HG03457 (cell line): ENCODE data around the gene NGB.
A peak's percentile ranks its signal among the peaks of the same experiment; 100 is the strongest.
"Not testable (repeated sequence)": the region's sequence is repeated elsewhere in the genome, so short reads cannot be mapped to it uniquely, and the experiment has no call there.

Experiments used
- ATAC-seq: cut with Tn5 transposase; IDR thresholded peaks from one replicate; pipeline ENCODE4 v1.9.1; 2021; ENCODE audit warnings: moderate number of reproducible peaks; ENCODE audit not compliant: unreplicated experiment

Gene NGB

DNA sequence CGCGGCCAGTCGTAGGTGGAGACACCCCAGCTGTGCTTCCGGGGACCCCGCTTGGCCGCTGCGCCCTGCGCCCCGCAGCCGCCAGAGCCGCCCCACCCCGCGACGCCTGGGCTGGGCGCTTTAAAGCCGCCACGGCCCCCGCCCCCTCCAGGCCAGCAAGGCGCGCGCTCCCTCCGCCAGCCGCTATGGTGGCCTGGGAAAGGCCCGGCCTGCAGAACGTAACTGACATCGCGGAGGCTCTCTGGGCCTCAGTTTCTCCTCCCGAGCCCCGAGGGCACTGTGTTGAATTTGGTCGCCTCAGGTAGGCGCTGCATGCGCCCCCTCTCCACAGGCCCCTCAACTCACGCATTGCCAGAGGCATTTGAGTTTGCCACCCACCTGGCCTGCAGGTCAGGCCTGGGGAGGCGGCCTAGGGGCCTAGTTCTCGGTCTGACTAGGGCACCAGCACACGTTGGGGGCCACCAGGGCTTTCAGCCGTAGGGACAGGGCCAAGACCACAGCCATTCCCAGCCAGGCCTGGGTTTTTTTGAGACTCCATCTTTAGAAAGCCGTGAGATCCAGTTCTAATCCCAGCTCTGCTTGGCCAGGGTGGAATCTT is at the start of gene NGB:
NGB (minus strand) TSS at position 94 of the 598 bp plus-strand sequence. CDS start 269 bp downstream, outside the sequence.
- ATAC-seq, result no peak

- ATAC-seq, result peak; percentile 50
These were observed 49.4 kb upstream of the NGB start, which contains the start of gene POMT2 for GRCh38 chr14:77320238-77320935. Gene POMT2 (minus strand): TSS chr14:77320883. CDS start chr14:77320681, 202 bp downstream.

GRCh38 chr14:77319422-77319821 is 48.4 kb upstream of the NGB start:
- ATAC-seq, result no peak

DNA sequence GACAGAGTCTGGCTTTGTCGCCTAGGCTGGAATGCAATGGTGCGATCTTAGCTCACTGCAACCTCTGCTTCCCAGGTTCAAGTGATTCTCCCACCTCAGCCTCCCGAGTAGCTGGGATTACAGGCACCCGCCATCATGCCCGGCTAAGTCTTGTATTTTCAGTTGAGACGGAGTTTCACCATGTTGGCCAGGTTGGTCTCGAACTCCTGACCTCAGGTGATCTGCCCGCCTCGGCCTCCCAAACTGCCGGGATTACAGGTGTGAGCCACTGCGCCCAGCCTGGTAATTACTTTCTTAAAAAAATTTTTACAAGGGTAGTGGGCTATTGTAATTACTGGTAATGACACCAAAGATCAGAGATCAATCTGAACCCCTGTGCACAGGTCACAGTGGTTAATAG is 47.8 kb upstream of the NGB start:
- ATAC-seq, result not testable (repeated sequence)

- ATAC-seq, result no peak
These were observed 47.1 kb upstream of the NGB start for GRCh38 chr14:77318006-77318553.

DNA sequence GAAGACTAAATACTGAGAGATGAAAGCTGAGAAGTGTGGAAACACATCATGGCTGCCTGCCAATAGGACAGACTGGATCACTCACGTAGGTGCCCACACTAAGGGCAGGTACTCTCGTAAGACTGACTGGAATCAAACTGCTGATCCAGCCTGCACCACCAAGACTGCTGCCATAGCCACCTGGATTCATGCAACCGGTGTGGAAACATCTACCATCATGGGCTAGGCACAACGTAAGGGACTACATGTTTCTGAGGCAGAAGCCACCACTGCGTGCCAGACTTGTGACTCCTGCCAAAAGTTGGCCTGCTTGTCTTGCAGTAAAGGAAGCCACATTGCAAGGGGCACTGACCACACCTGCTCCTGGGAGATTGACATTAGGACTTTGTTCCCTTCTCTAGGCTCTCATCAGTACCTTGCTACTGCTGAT is 45.9 kb upstream of the NGB start:
- ATAC-seq, result no peak

GRCh38 chr14:77316195-77316505 is 45.1 kb upstream of the NGB start:
- ATAC-seq, result no peak

GRCh38 chr14:77314539-77315457 is 43.8 kb upstream of the NGB start:
- ATAC-seq, result no peak

GRCh38 chr14:77314043-77314442 is 43.0 kb upstream of the NGB start:
- no peak for ATAC-seq

- ATAC-seq, result no peak
These were observed 42.4 kb upstream of the NGB start for GRCh38 chr14:77313371-77313770.

- no peak for ATAC-seq
These were observed 40.2 kb upstream of the NGB start for GRCh38 chr14:77311217-77311616.

- no peak for ATAC-seq
These were observed 39.0 kb upstream of the NGB start for GRCh38 chr14:77310026-77310425.

- no peak for ATAC-seq
These were observed 38.1 kb upstream of the NGB start for GRCh38 chr14:77309131-77309530.

DNA sequence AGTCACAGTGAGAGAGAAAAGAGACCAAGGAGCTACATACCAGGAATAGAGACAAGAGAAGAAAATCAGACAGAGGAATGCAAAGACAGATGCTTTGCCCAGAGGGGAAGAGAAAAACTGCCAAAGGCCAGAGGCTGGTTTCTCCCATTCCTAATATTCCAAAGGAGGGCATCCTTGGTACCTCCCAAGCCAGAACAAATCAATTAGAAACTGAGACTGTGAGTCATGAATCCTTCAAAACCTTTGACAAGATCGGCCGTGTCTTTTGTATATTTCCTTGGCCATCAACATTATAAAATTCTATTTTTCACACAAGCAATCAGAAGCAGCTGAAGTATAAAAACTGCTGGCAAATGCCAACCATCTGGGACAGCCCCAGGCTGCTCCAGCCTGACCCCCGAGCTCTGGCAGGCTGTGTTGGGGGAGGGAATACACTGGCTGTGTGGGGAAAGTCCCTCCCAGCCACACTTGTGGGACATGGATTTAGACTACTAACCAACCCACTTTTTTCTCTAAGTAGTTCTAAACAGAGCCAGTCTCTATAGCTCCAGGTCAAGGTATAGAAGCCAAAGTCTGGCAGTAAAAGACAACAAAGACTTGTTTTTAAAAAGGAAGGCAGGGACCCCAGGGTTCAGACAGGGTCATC is 36.0 kb upstream of the NGB start:
- no peak for ATAC-seq

DNA sequence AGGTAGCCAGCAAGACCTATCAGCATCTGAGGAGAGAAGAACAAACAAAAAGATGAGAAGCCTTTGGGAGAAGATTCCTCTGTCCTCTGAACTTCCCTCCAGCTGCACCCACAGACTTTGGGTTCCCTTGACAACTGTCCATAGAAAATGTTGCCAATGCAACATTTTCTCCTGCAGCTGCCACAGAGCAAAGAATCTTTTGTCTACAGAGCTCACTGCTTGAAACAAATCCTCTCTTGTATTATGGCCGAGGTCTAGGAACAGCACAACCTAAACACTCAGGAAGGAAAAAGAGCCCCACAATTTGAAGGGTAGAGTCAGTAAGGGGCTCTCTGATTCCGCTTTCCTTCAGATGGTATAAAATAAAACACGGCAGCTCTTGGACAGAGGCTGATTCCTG is 35.4 kb upstream of the NGB start:
- ATAC-seq, result no peak

DNA sequence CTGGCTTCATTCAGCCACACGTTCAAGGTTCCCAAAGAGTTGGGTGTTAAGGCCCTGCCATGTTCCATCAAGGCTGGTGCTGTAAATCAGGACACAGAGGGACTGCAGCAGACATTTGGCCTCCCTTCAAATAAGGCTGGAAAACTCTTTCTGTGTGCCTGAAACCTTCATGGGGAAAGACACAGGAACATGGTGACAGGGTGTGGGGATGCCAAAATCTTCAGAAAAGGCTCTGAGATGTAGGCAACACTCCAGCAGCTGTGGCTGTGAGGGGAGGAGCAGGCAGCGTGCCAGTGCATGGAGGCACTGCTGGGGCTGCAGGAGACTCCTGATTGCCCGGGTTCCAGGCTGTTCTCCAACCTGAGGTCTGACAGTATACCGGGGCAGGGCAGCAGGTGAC is 34.7 kb upstream of the NGB start:
- ATAC-seq, result no peak

DNA sequence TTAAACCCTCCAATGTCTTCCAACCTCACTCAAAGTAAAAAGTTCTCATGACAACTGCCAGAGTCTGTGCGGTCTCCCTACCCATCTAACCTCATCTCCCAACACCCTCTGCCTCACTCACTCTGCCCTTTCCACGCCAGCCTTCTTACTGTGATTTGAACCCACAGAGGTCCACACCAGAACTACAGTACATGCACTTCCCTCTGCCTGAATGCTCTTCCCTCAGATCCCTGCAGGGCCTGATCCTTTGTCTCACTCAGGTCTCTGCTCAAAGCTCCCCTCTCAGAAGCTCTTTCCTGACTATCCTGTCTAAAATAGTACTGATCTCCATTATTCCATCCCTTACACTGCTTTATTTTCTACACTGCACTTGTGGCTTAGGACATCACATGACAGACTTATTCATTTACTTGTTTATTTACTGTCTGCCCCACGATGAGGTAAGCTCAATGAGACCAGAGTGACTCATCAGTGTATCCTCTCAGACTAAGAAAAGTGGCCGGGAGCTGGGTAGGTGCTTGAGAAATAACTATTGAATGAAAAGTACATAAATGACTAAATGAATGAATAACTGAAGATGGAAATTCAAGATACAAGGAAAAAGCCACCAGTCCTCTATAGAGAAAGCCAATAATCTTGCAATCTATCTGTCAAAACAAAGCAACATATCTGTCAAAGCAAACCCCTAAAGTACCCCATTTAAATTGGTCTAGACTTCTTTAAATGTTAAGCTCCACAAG is 32.6 kb upstream of the NGB start:
- no peak for ATAC-seq

- no peak for ATAC-seq
These were observed 31.9 kb upstream of the NGB start for GRCh38 chr14:77302926-77303325.

DNA sequence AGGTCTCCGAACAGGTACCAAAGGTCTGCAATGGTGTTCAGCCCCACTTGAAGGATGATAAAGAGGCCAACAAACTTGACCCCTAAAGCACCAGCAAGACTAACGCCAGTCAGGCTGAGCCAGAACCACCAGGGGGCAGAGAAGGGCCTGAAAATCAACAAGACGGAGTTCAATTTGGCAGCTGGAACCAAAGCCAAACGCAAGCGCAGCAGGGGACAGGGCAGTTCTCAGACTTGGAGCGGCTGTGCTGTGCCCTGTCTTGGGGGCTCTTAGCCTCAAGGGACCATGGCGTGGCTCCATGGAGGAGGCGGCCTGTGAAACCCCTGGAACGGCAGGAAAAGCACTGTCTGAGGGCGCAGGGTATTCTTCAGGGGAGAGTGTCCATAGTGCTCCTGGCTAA is 30.1 kb upstream of the NGB start:
- no peak for ATAC-seq

- no peak for ATAC-seq
These were observed 28.8 kb upstream of the NGB start for GRCh38 chr14:77299771-77300170.
